Esophagus squamous epithelium (tissue), 4 donors: ENCODE data around the gene CRYBG1.

ENCODE experiments used
- POLR2A ChIP-seq, 4 donors: fragments of 450-650 bp; IDR thresholded peaks; one replicate each; pipeline ENCODE4 v1.6.1; 2017; ENCODE audit warnings: antibody characterized with exemption in 4 of 4, mild to moderate bottlenecking in 4 of 4, moderate library complexity in 3 of 4
- TF ChIP-seq, protein P1 (sequence below), 6 experiments: fragments of 450-650 bp in 4 of 6; fragments of 200-600 bp in 2 of 6; sonication (generic) in 2 of 6; IDR thresholded peaks; one replicate each; pipeline ENCODE4 v1.5.1; 2016 to 2019; ENCODE audit warnings: antibody characterized with exemption in 6 of 6, mild to moderate bottlenecking in 4 of 6, moderate library complexity in 4 of 6

- no peak for TF ChIP-seq POLR2A (IDR thresholded peaks at IDR 0.05)
- TF ChIP-seq, protein P1, sequence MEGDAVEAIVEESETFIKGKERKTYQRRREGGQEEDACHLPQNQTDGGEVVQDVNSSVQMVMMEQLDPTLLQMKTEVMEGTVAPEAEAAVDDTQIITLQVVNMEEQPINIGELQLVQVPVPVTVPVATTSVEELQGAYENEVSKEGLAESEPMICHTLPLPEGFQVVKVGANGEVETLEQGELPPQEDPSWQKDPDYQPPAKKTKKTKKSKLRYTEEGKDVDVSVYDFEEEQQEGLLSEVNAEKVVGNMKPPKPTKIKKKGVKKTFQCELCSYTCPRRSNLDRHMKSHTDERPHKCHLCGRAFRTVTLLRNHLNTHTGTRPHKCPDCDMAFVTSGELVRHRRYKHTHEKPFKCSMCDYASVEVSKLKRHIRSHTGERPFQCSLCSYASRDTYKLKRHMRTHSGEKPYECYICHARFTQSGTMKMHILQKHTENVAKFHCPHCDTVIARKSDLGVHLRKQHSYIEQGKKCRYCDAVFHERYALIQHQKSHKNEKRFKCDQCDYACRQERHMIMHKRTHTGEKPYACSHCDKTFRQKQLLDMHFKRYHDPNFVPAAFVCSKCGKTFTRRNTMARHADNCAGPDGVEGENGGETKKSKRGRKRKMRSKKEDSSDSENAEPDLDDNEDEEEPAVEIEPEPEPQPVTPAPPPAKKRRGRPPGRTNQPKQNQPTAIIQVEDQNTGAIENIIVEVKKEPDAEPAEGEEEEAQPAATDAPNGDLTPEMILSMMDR (IDR thresholded peaks at IDR 0.05): no peak
These were observed 59.5 kb downstream of the CRYBG1 start for GRCh38 chr6:106419900-106420613.
